Measurements from ENCODE around the gene COQ8A. TPM values are rescaled to one million over a fixed set of nuclear protein-coding genes. Genes with fewer than 3 reads are reported as not detected.

The COQ8A gene
- total RNA-seq, 2 experiments from 2014 or later = 55.0 to 56.0 TPM

GRCh38 chr1:227035316-227035715 lies 95.2 kb downstream of the COQ8A start:
- DNase-seq (no peak), ATAC-seq (ENCODE audit: poor library complexity) (no peak)
- no peaks in the 10 kb centered on the region for H3K36me3 ChIP-seq (ENCODE audit: insufficient read depth, low read length)
- CTCF ChIA-PET = no interaction called here
- Mint-ChIP-seq H3K27me3 (no peaks in the 10 kb centered on the region), H3K36me3 (ENCODE audit: low read depth) (no peaks in the 10 kb centered on the region), H3K9me3 (no peaks in the 10 kb centered on the region), H3K4me1 (ENCODE audit: low read depth) (peaks cover 8% of the 10 kb centered on the region), H3K4me3 (no peak overlapping the region), H3K27ac (no peak overlapping the region)
- H3K9me3 ChIP-seq (ENCODE audit: control insufficient read depth in 1 of 2, insufficient read depth in 1 of 2, low read length in 2 of 2) = no peaks in the 10 kb centered on the region
- intact Hi-C loops (cut with DNase I, micrococcal nuclease) = no loop called here
- no peak overlapping the region for H3K27ac ChIP-seq (ENCODE audit: low read depth in 1 of 2, low read length in 2 of 2)
- no peak for TF ChIP-seq CTCF (IDR thresholded peaks at IDR 0.05)
- POLR2A ChIA-PET = no interaction called here
- H3K27me3 ChIP-seq (ENCODE audit: control insufficient read depth in 1 of 2, insufficient read depth in 2 of 2, low read length in 2 of 2) = no peaks in the 10 kb centered on the region
- H3K4me3 ChIP-seq (ENCODE audit: low read length) = no peak overlapping the region
- no peaks in the 10 kb centered on the region for H3K4me1 ChIP-seq (ENCODE audit: insufficient read depth, low read length)

GRCh38 chr1:227037121-227037520 lies 97.0 kb downstream of the COQ8A start:
- intact Hi-C loops (cut with DNase I, micrococcal nuclease) = no loop called here
- H3K27me3 ChIP-seq (ENCODE audit: control insufficient read depth in 1 of 2, insufficient read depth in 2 of 2, low read length in 2 of 2) = no peaks in the 10 kb centered on the region
- H3K4me1 ChIP-seq (ENCODE audit: insufficient read depth, low read length) = no peaks in the 10 kb centered on the region
- Mint-ChIP-seq H3K36me3 (ENCODE audit: low read depth) (no peaks in the 10 kb centered on the region), H3K27ac (no peak overlapping the region), H3K4me1 (ENCODE audit: low read depth) (peaks cover 8% of the 10 kb centered on the region), H3K27me3 (peaks cover 6% of the 10 kb centered on the region), H3K4me3 (no peak overlapping the region), H3K9me3 (no peaks in the 10 kb centered on the region)
- no peaks in the 10 kb centered on the region for H3K9me3 ChIP-seq (ENCODE audit: control insufficient read depth in 1 of 2, insufficient read depth in 1 of 2, low read length in 2 of 2)
- no peak overlapping the region for H3K27ac ChIP-seq (ENCODE audit: low read depth in 1 of 2, low read length in 2 of 2)
- ATAC-seq (ENCODE audit: poor library complexity) (no peak), DNase-seq (no peak)
- POLR2A ChIA-PET = interaction anchor here (0.6 to 2.0 kb wide), 2 partner anchors 29 to 98 kb away, joined by 4 read pairs; no protein-coding TSS in a partner anchor
- CTCF ChIA-PET = no interaction called here
- TF ChIP-seq CTCF (IDR thresholded peaks at IDR 0.05) = no peak
- H3K36me3 ChIP-seq (ENCODE audit: insufficient read depth, low read length) = no peaks in the 10 kb centered on the region
- H3K4me3 ChIP-seq (ENCODE audit: low read length) = no peak overlapping the region

Other genes with a start within 250 kb of the COQ8A start
- gene ITPKB, start 201.0 kb upstream of the COQ8A start, total RNA-seq = 100 to 1,000 TPM; 565 to 583 TPM
- gene PSEN2, start 69.7 kb upstream of the COQ8A start, total RNA-seq = 1 to 10 TPM in 1 of 2 experiments, under 1 TPM in 1; 0.81 to 1.2 TPM

All from CD4-positive, alpha-beta T cell (primary cell).